Common myeloid progenitor, CD34-positive (primary cell): ENCODE data around the gene MAP4.

Experiments used
- CTCF ChIA-PET: fragments of 350-600 bp; sonication (Branson Sonifier 250); formaldehyde crosslinking; loops from one replicate; lab custom pipeline; 2021; ENCODE audit warnings: antibody characterized with exemption; lab: Charles Lee
- POLR2A ChIA-PET: fragments of 350-600 bp; sonication (Branson Sonifier 250); formaldehyde crosslinking; loops from one replicate; lab custom pipeline; 2021; ENCODE audit warnings: antibody characterized with exemption; lab: Charles Lee
- DNase-seq, 3 donors: peaks; one replicate each; pipeline versions ENCODE4 v3.0.0 to v3.0.0-alpha.2; 2013
- H3K27ac ChIP-seq, 2 experiments: 1 replicate in 1 of 2; 2 replicates in 1 of 2; pipeline ENCODE4 v1.7.0; 2013; ENCODE audit warnings: inconsistent platforms in 2 of 2, low read length in 2 of 2, mild to moderate bottlenecking in 2 of 2, low read depth in 1 of 2, moderate library complexity in 1 of 2; ENCODE audit not compliant: severe bottlenecking in 2 of 2, insufficient read depth in 1 of 2, poor library complexity in 1 of 2
- H3K27me3 ChIP-seq, 5 experiments: replicated peaks in 2 of 5; 1 replicate in 3 of 5; 2 replicates in 2 of 5; pipeline versions ENCODE4 v1.6.1 to v1.7.0; 2013; ENCODE audit warnings: low read length in 4 of 5, mild to moderate bottlenecking in 2 of 5, moderate library complexity in 2 of 5, inconsistent platforms in 1 of 5; ENCODE audit not compliant: insufficient read depth in 5 of 5, control insufficient read depth in 4 of 5
- H3K36me3 ChIP-seq, 4 experiments: 1 replicate in 2 of 4; 2 replicates in 2 of 4; pipeline versions ENCODE4 v1.6.1 to v1.7.0; 2013; ENCODE audit warnings: low read length in 3 of 4, control low read depth in 1 of 4, mild to moderate bottlenecking in 1 of 4; ENCODE audit not compliant: control insufficient read depth in 4 of 4, insufficient read depth in 4 of 4
- H3K4me1 ChIP-seq, 4 experiments: 1 replicate in 3 of 4; 2 replicates in 1 of 4; pipeline versions ENCODE4 v1.6.1 to v1.7.1; 2013; ENCODE audit warnings: low read length in 3 of 4, mild to moderate bottlenecking in 3 of 4, control low read depth in 1 of 4, inconsistent platforms in 1 of 4, moderate library complexity in 1 of 4; ENCODE audit not compliant: control insufficient read depth in 4 of 4, insufficient read depth in 4 of 4; ENCODE audit errors: control extremely low read depth in 1 of 4
- H3K4me3 ChIP-seq, 7 experiments: 1 replicate in 4 of 7; 2 replicates in 3 of 7; pipeline versions ENCODE4 v1.5.1 to v1.7.0; 2013; ENCODE audit warnings: mild to moderate bottlenecking in 7 of 7, low read length in 6 of 7, moderate library complexity in 6 of 7, inconsistent platforms in 2 of 7, low read depth in 2 of 7, control low read depth in 1 of 7; ENCODE audit not compliant: insufficient read depth in 4 of 7, control insufficient read depth in 1 of 7; ENCODE audit errors: extremely low read depth in 1 of 7
- H3K9me3 ChIP-seq, 5 experiments: 1 replicate in 4 of 5; 2 replicates in 1 of 5; pipeline versions ENCODE4 v1.6.1 to v1.7.1; 2013; ENCODE audit warnings: low read length in 4 of 5, mild to moderate bottlenecking in 2 of 5, inconsistent platforms in 1 of 5, low read depth in 1 of 5, moderate library complexity in 1 of 5; ENCODE audit not compliant: control insufficient read depth in 4 of 5, insufficient read depth in 2 of 5; ENCODE audit errors: control extremely low read depth in 1 of 5
- WGBS: methylation state at CpG from one replicate; pipeline ENCODE4 v1.1.5; 2013; ENCODE audit not compliant: insufficient coverage; 5-methylcytosine and 5-hydroxymethylcytosine counted together

Gene MAP4

DNA sequence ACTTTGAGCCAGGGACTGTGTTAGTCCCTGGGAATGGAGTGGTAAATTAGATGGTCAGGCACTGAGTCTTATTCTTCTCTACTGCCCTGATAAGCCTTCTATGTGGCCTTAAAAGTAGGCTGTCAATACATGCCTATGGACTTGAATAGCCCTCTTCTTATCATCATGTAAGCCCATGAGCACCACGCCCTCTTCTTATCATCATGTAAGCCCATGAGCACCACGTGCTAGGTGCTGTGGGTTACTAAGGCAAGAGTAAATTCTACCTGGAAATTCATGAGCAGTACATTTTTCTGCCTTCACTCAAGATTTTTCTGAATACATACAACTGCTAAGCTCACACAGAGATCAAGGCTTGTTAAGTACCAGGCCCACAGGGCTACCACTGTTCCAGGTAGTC lies 144.8 kb downstream of the MAP4 start:
- ChIA-PET CTCF (interaction anchor here (0.9 kb wide), 1 partner anchor 33 kb away, joined by 3 read pairs; no protein-coding TSS in a partner anchor), POLR2A (no interaction called here)
- Histone ChIP-seq H3K36me3 (peaks cover 11 to 68% (median 43%) of the 10 kb centered on the region in 4 experiments), H3K4me3 (no peak overlapping the region), H3K27me3 (no peaks in the 10 kb centered on the region), H3K27ac (no peak overlapping the region), H3K4me1 (no peaks in the 10 kb centered on the region), H3K9me3 (no peaks in the 10 kb centered on the region)
- 100% methylated on average over 2 of the region's 2 CpGs for WGBS
- DNase-seq: no peak

DNA sequence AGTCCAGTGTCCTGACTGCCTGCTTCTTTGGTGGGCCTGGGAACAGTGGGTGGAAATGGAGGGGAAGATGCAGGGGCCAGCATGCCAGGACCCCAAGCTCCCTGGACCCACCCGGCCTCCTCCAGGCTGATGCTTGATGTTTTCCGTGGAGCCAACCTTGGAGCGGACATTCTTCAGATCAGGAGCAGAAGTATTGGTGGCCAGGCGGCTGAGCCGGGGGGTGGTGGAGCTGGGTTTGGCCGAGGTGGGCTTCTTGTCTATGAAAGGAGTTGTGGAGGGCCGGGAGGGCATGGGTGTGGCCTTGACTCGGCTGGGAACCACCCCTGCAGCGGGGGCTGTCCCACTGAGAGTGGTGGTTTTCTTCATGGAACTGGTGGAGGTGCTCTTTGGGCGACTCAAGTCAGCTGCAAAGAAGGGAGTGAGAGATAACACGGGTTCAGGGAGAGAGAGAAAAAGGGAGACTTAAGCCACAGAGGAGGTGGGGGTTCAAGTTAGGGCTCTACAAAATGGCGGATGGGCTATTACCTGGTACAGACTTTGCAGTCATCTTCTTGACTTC lies 145.4 kb downstream of the MAP4 start:
- POLR2A ChIA-PET: no interaction called here
- DNase-seq: no peak
- H3K27me3 ChIP-seq: no peaks in the 10 kb centered on the region
- no peak overlapping the region for H3K4me3 ChIP-seq
- no peaks in the 10 kb centered on the region for H3K9me3 ChIP-seq
- H3K4me1 ChIP-seq: no peaks in the 10 kb centered on the region
- CTCF ChIA-PET: no interaction called here
- peaks cover 11 to 68% (median 43%) of the 10 kb centered on the region in 4 experiments for H3K36me3 ChIP-seq
- WGBS: 90% methylated on average over 6 of the region's 12 CpGs
- H3K27ac ChIP-seq: no peak overlapping the region

DNA sequence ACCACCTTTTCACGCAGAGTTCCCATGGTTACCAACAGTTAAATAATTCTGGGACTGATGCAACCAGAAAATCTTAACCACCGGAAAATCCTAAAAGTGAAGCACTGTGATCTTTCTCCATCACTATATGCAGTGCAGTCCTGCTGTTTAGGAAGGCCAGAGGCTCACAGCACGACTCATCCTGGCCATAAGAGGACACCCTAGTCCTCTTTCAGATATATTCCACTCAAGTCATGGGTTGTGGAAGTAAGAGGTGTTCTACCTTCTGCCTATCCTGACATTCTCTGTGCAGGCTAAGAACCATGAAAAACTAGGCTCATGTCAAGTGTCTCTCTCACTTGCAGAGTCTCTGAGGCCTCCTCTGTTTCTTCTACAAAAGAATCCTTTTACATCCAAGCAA lies 146.1 kb downstream of the MAP4 start:
- H3K36me3 ChIP-seq: peaks cover 8 to 66% (median 43%) of the 10 kb centered on the region in 4 experiments
- POLR2A ChIA-PET: no interaction called here
- CTCF ChIA-PET: no interaction called here
- no peak overlapping the region for H3K4me3 ChIP-seq
- no peaks in the 10 kb centered on the region for H3K27me3 ChIP-seq
- DNase-seq: no peak
- 100% methylated on average over 2 of the region's 3 CpGs for WGBS
- no peaks in the 10 kb centered on the region for H3K4me1 ChIP-seq
- H3K27ac ChIP-seq: no peak overlapping the region
- no peaks in the 10 kb centered on the region for H3K9me3 ChIP-seq

DNA sequence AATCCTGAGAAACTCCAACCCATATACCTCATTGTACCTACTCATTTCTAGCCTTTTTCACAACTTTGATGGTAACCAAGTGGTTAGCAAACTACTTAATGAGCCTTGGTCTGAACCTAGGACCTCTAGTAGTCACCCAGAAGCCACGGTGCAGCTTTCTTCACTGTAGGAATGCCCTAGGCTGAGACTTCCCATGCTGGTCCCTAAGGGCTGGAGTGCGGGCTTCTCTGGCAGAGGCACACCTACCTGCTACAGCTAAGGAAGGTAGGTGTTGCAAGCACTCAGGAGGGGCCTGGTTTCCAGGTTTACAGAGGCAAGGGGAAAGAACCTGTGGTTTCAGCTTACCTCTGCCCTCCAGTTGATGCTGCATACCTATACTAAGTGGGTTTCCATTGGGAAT lies 147.9 kb downstream of the MAP4 start:
- Histone ChIP-seq H3K9me3 (no peaks in the 10 kb centered on the region), H3K4me1 (no peaks in the 10 kb centered on the region), H3K27ac (no peak overlapping the region), H3K36me3 (peaks cover 10 to 73% (median 46%) of the 10 kb centered on the region in 4 experiments), H3K27me3 (no peaks in the 10 kb centered on the region), H3K4me3 (no peak overlapping the region)
- ChIA-PET CTCF (interaction anchor here (0.5 kb wide), 1 partner anchor 422 kb away, joined by 3 read pairs; no protein-coding TSS in a partner anchor), POLR2A (interaction anchor here (0.7 kb wide), 1 partner anchor 11 kb away, joined by 3 read pairs; no protein-coding TSS in a partner anchor)
- no peak for DNase-seq
- WGBS: 100% methylated on average over 2 of the region's 2 CpGs

DNA sequence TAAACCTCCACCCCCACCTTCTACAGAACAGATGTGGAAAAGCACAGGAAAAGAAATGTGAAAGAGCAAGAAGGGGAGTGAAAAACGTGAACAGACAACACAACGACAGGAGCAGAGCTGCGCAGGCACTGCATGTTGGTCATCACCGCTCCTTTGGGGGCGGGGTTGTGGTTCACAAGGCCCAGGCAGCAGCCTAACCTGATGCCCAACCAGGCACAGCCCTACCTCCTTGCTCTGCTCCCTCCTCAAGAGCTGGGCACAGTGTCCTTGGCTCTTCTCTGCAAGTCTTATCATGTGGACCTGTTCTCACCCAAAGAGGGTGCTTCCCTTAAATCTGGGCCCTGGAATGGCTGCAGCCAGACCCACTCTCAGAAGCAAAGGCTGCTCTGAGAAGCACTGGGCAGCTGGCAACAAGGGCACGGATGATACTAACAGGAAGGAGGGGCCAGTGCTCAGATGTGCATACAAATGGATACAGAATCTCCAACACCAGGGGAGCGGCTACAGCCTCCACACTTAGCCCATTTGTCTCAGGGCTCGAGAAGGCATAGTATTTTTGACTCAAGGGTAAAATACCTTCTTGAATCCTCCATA lies 148.7 kb downstream of the MAP4 start:
- Histone ChIP-seq H3K4me3 (no peak overlapping the region), H3K9me3 (no peaks in the 10 kb centered on the region), H3K36me3 (peaks cover 10 to 68% (median 45%) of the 10 kb centered on the region in 4 experiments), H3K27ac (no peak overlapping the region), H3K27me3 (no peaks in the 10 kb centered on the region), H3K4me1 (no peaks in the 10 kb centered on the region)
- no peak for DNase-seq
- CTCF ChIA-PET: interaction anchor here (1.8 kb wide), 1 partner anchor 30 kb away, joined by 6 read pairs; no protein-coding TSS in a partner anchor
- 95% methylated on average over 8 of the region's 8 CpGs for WGBS
- POLR2A ChIA-PET: no interaction called here

DNA sequence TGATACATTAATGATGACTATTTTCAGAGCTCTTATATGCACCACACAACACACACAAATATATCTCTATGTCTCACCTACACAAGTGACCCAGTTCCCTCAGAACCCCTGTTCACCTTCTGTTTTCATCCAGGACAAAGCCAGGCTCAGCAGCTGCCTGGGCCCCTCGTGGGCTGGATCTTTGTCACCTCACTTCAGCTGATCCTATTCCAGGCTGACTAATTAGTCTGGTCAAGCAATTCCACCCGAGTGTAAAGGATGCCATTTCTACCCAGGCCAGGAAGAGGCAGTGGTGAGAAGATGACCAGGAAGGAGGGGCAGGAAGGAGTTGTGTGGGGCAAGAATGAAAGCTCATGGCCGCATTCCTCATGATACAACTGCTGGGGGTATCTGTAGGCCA lies 151.0 kb downstream of the MAP4 start:
- Histone ChIP-seq H3K27me3 (no peaks in the 10 kb centered on the region), H3K4me3 (no peak overlapping the region), H3K36me3 (peaks cover 9 to 50% (median 33%) of the 10 kb centered on the region in 4 experiments), H3K9me3 (no peaks in the 10 kb centered on the region), H3K4me1 (no peaks in the 10 kb centered on the region), H3K27ac (no peak overlapping the region)
- DNase-seq: no peak
- CTCF ChIA-PET: interaction anchor here (0.7 to 1.5 kb wide), 3 partner anchors 16 to 28 kb away, joined by 3 read pairs; no protein-coding TSS in a partner anchor
- POLR2A ChIA-PET: no interaction called here
- 83% methylated on average over 3 of the region's 3 CpGs for WGBS
